LNCaP clone FGC (cell line): ENCODE data around the gene FCRL4.
"Not testable (repeated sequence)": the region's sequence is repeated elsewhere in the genome, so short reads cannot be mapped to it uniquely, and the experiment has no call there.

Source experiments
- DNase-seq: peaks from one replicate; pipeline ENCODE4 v3.0.0-alpha.2; 2011; ENCODE audit warnings: low read depth
- H3K4me3 ChIP-seq: 2 replicates; pipeline ENCODE4 v1.5.1; 2011; ENCODE audit warnings: mild to moderate bottlenecking, low read depth, low read length, control low read depth
- TF ChIP-seq, protein P1 (sequence below): IDR thresholded peaks from 2 replicates; pipeline ENCODE4 v1.5.1; 2012; ENCODE audit warnings: mild to moderate bottlenecking; ENCODE audit not compliant: control insufficient read depth, insufficient read depth; ENCODE audit errors: extremely low read depth

FCRL4 gene

GRCh38 chr1:157562515-157562914 is 35.4 kb downstream of the FCRL4 start:
- H3K4me3 ChIP-seq: no peak overlapping the region
- no peak for DNase-seq
- TF ChIP-seq, protein P1, sequence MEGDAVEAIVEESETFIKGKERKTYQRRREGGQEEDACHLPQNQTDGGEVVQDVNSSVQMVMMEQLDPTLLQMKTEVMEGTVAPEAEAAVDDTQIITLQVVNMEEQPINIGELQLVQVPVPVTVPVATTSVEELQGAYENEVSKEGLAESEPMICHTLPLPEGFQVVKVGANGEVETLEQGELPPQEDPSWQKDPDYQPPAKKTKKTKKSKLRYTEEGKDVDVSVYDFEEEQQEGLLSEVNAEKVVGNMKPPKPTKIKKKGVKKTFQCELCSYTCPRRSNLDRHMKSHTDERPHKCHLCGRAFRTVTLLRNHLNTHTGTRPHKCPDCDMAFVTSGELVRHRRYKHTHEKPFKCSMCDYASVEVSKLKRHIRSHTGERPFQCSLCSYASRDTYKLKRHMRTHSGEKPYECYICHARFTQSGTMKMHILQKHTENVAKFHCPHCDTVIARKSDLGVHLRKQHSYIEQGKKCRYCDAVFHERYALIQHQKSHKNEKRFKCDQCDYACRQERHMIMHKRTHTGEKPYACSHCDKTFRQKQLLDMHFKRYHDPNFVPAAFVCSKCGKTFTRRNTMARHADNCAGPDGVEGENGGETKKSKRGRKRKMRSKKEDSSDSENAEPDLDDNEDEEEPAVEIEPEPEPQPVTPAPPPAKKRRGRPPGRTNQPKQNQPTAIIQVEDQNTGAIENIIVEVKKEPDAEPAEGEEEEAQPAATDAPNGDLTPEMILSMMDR: no peak

- TF ChIP-seq, protein P1: no peak
- no peak overlapping the region for H3K4me3 ChIP-seq
- no peak for DNase-seq
Observed at GRCh38 chr1:157558119-157558518, 39.8 kb downstream of the FCRL4 start.

- TF ChIP-seq, protein P1: no peak
- no peak within 1 kb of the TSS for H3K4me3 ChIP-seq
- no peak for DNase-seq
Observed at GRCh38 chr1:157551694-157552693, 45.9 kb downstream of the FCRL4 start, which contains the start of gene FCRL5. Gene FCRL5, minus strand, starts transcription at chr1:157552515. Its CDS starts 153 bp downstream, at chr1:157552362.

DNA sequence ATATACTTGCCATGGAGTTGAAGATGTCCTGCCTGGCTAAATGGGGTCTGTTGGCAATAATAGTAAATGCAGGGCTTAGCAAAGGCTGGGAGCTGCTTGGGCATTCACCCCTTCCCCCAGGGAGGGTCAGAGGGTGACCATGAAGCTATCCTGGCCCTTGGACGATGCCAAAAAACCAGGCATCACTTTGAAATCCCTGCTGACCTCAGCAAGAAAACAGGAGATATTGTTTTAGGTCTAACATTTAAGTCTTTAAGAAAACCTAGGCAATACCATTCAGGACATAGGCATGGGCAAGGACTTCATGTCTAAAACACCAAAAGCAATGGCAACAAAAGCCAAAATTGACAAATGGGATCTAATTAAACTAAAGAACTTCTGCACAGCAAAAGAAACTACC is 49.8 kb downstream of the FCRL4 start:
- not testable (repeated sequence) for DNase-seq, H3K4me3 ChIP-seq

DNA sequence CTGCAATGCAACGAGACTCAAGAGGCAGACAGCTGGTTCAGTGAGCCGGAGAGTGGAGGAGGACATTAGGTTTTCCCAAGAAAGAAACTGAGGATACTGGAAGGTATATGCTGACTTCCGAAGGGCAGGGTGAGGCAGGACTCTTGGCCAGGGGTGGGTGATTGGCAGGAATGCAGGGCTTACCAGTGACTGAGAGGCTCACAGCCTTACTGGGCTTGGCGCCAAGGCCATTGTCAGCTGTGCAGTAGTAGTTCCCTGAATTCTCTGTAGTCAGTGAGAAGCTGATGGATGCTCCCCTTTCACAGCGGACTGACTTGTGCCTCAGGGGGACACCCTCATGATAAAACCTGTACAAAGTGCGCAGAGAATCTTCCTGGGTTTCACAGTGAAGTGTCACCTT is 55.2 kb downstream of the FCRL4 start:
- DNase-seq: no peak
- H3K4me3 ChIP-seq: no peak overlapping the region
- TF ChIP-seq, protein P1: no peak

DNA sequence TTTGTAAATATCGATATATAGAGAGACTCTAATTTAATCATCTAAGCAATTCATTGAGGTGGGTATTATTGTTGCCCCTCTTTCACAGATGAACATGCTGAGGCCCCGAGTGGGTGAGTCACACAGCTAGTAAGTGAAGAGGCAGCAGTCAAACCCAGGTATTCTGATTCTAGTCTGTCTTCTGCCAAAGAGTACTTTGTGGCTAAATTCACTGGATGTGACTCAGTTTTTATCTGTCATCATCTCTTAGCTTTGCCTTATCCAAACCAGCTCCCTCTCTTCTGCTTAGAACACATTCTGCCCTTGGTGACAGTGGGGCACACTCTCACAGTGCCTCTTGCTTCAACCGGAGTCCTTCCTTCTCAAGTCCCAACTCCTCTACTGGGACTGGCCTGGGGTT is 57.0 kb downstream of the FCRL4 start:
- TF ChIP-seq, protein P1: no peak
- DNase-seq: no peak
- H3K4me3 ChIP-seq: no peak overlapping the region

DNA sequence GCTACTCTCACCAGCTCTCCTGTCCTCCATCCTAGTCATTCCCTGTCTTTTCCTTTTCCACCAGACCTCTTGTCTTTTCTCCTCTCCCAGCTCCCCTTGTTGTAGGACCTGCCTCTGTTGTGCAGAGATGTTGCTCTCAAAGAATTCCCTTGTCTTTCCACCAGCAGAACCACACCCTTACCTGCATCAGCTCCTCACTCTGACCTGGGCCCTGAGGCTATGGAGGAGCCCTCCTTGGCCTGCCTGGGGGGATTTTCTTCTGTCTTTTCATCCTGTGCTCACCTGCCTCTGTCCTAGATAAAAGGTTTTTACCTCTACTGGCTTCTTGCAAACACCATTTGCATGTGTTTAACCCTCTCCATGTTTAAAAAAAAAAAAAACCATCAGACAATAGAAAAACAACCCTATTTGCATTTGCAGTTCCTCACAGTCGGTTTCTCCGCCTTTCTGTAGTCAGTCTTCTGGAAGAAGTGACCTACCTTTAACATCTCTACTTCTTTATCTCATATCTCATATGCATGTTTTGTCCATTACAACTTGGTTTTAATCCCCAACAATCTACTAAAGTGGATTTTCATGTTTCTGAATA is 57.6 kb downstream of the FCRL4 start:
- no peak overlapping the region for H3K4me3 ChIP-seq
- no peak for DNase-seq
- TF ChIP-seq, protein P1: no peak
